ENCODE data around the gene TCERG1.

GRCh38 chr5:146458894-146459293, 11.8 kb downstream of the TCERG1 start:
- TF ChIP-seq CTCF (conservative IDR thresholded peaks at IDR 0.05) (no peak), ZFX (IDR thresholded peaks at IDR 0.05) (no peak)
